Measurements from ENCODE around the gene KCNC3.

- TF ChIP-seq TAF1 (IDR thresholded peaks at IDR 0.05; ENCODE audit: borderline replicate concordance, low read depth, low read length): no peak
- TF ChIP-seq POLR2A (IDR thresholded peaks at IDR 0.05; ENCODE audit: low read depth, low read length): no peak
Observed at GRCh38 chr19:50331994-50332243, 2.7 kb upstream of the KCNC3 start.
